Heart left ventricle (tissue), 16 donors: ENCODE data around the gene TRMT10A. TPM values are rescaled to one million over a fixed set of nuclear protein-coding genes. Genes with fewer than 3 reads are reported as not detected.

Experiments
- ATAC-seq, 4 donors: fragments of 200-7000 bp; cut with Tn5 transposase; one replicate each; pipeline ENCODE4 v1.9.1; 2020 to 2022; ENCODE audit warnings: moderate library complexity in 4 of 4, mild to moderate bottlenecking in 3 of 4, moderate number of reproducible peaks in 1 of 4
- DNase-seq, 5 donors: peaks; one replicate each; pipeline ENCODE4 v3.0.0-alpha.2; 2020
- H3K27ac ChIP-seq, 12 donors: fragments of 200-600 bp; sonication (generic) in 4 of 12; one replicate each; pipeline versions ENCODE4 v1.5.0 to v1.8.0; 2016 to 2022; ENCODE audit warnings: mild to moderate bottlenecking in 2 of 12
- H3K27me3 ChIP-seq, 9 donors: fragments of 200-600 bp; sonication (generic) in 2 of 9; one replicate each; pipeline versions ENCODE4 v1.5.1 to v1.8.0; 2016 to 2022; ENCODE audit warnings: mild to moderate bottlenecking in 3 of 9
- H3K36me3 ChIP-seq, 9 donors: fragments of 200-600 bp; sonication (generic) in 2 of 9; one replicate each; pipeline versions ENCODE4 v1.5.0 to v1.8.0; 2018 to 2022; ENCODE audit warnings: mild to moderate bottlenecking in 2 of 9
- H3K4me1 ChIP-seq, 12 donors: fragments of 200-600 bp; sonication (generic) in 4 of 12; one replicate each; pipeline versions ENCODE4 v1.5.0 to v1.8.0; 2016 to 2022; ENCODE audit warnings: mild to moderate bottlenecking in 3 of 12
- H3K4me3 ChIP-seq, 12 donors: fragments of 200-600 bp; sonication (generic) in 4 of 12; one replicate each; pipeline versions ENCODE4 v1.5.0 to v1.8.0; 2017 to 2022; ENCODE audit warnings: mild to moderate bottlenecking in 9 of 12, moderate library complexity in 4 of 12
- H3K9me3 ChIP-seq, 12 donors: fragments of 200-600 bp; sonication (generic) in 4 of 12; one replicate each; pipeline versions ENCODE4 v1.5.0 to v1.8.0; 2016 to 2022; ENCODE audit warnings: mild to moderate bottlenecking in 1 of 12
- POLR2A ChIP-seq, 2 donors: fragments of 450-650 bp; IDR thresholded peaks; one replicate each; pipeline ENCODE4 v1.6.1; 2017; ENCODE audit warnings: antibody characterized with exemption in 2 of 2, mild to moderate bottlenecking in 2 of 2, moderate library complexity in 2 of 2
- WGBS, 4 donors: extraction: QIAGEN DNeasy Blood & Tissue Kit in 2 of 4; methylation state at CpG; one replicate each; pipeline versions ENCODE4 v1.1.5 to v1.1.7; 2013 to 2018; 5-methylcytosine and 5-hydroxymethylcytosine counted together
- intact Hi-C, 10 donors: fragments of 100-400 bp; cut with DNase I; formaldehyde crosslinking; loops; one replicate each; pipeline versions ENCODE4 v1.11.1 to v1.14.2; 2022
- polyA plus RNA-seq, 2 donors: library from polyadenylated mRNA; stranded (reverse); fragments of 200-250 nt; gene quantifications; one replicate each; pipeline ENCODE4 v1.2.3, GENCODE V29; 2013
- total RNA-seq, 9 donors: library from RNA; depleted of rRNA in 2 of 9; stranded (reverse); fragments of >200 nt in 2 of 9; fragmentation: NEBNext Ultra II Directional in 3 of 9; extraction: Animal tissue kit (Norgen Biotek cat#: 25700) in 3 of 9; gene quantifications; one replicate each; pipeline versions ENCODE4 v1.1.0 to v1.2.4, GENCODE V29; 2016 to 2023
- TF ChIP-seq, protein P1 (sequence below), 12 donors: fragments of 200-600 bp; sonication (generic) in 4 of 12; IDR thresholded peaks; one replicate each; pipeline versions ENCODE4 v1.5.0 to v1.8.0; 2018 to 2022; ENCODE audit warnings: antibody characterized with exemption in 12 of 12, mild to moderate bottlenecking in 5 of 12
- donor health status: ischemic (EF 13 %, LVEDD 7.1; RV severe dilation, severe dysfunction).
- donor health status: healthy with polysubstance abuse.
- donor health status: DM: no; HTN: yes; CAD: no.
- donor health status: DM: no; HTN: no; CAD: no.
- donor health status: ischemic (EF 25% LVEDD 6.9; RV normal size, moderate dysfunction).
- donor health status: ischemic (EF 25% LVEDD 5.7; RV mildly dilated, moderate dysfunction).
- donor health status: healthy.
- donor health status: DM: yes; HTN: yes; CAD: no.
- donor health status: ischemic (EF 35%, LVEDD 5.7; RV mildly dilated, moderate dysfunction).
- donor health status: nonischemic (EF 11% LVEDD 7.7; RV severe dilation, severe dysfunction).
- donor health status: DM: yes; HTN: yes; CAD: no.
- donor health status: PGD.
- donor health status: ischemic (EF 29% LVEDD 5.4; RV normal size, mild dysfunction).
- donor health status: nonischemic (EF 23%, LVEDD 6.1; RV moderate dilation, normal function).

TRMT10A gene
- total and polyA plus RNA-seq, 11 donors = 1.8 to 5.1 (median 4.1) TPM

DNA sequence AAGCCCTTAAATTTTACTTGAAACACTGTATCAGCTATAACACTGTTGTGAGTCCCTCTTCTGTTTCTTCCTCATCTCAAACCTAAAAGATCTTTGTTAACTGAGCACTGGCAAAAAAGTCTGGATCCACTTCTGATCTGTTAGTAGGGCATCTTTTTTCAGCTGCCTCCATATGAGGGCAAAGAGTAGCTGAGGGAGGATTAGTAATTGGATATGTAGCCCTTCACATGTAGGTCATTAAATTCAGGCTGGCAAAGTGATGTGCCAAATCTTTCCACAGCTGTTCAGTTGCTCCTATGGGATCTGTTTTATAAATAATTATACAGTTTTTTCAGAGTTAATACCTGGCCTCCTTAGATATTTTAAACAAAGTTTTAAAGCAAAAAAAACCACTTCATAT, 1.1 kb upstream of the TRMT10A start:
- Histone ChIP-seq H3K4me3 (no peak overlapping the region), H3K27me3 (peaks cover 0 to 15% (median 0%) of the 10 kb centered on the region in 9 donors), H3K4me1 (peaks cover 0 to 13% (median 8%) of the 10 kb centered on the region in 12 donors), H3K36me3 (no peaks in the 10 kb centered on the region), H3K9me3 (no peaks in the 10 kb centered on the region), H3K27ac (peak overlapping the region in 6 of 12 donors; percentile 92 to 97 (median 94))
- DNase-seq (no peak), ATAC-seq (no peak)
- no peak for TF ChIP-seq POLR2A (IDR thresholded peaks at IDR 0.05)
- TF ChIP-seq, protein P1, sequence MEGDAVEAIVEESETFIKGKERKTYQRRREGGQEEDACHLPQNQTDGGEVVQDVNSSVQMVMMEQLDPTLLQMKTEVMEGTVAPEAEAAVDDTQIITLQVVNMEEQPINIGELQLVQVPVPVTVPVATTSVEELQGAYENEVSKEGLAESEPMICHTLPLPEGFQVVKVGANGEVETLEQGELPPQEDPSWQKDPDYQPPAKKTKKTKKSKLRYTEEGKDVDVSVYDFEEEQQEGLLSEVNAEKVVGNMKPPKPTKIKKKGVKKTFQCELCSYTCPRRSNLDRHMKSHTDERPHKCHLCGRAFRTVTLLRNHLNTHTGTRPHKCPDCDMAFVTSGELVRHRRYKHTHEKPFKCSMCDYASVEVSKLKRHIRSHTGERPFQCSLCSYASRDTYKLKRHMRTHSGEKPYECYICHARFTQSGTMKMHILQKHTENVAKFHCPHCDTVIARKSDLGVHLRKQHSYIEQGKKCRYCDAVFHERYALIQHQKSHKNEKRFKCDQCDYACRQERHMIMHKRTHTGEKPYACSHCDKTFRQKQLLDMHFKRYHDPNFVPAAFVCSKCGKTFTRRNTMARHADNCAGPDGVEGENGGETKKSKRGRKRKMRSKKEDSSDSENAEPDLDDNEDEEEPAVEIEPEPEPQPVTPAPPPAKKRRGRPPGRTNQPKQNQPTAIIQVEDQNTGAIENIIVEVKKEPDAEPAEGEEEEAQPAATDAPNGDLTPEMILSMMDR (IDR thresholded peaks at IDR 0.05) = no peak
- intact Hi-C loops = loop anchor here (2.0 to 10.0 kb wide), 14 partner anchors 52 to 570 kb away; partner anchors contain the start of genes LAMTOR3 (in 7 of the 10), DNAJB14 (in 6 of the 10), METAP1 (in 3 of the 10) and C4orf54 (in 2 of the 10)

DNA sequence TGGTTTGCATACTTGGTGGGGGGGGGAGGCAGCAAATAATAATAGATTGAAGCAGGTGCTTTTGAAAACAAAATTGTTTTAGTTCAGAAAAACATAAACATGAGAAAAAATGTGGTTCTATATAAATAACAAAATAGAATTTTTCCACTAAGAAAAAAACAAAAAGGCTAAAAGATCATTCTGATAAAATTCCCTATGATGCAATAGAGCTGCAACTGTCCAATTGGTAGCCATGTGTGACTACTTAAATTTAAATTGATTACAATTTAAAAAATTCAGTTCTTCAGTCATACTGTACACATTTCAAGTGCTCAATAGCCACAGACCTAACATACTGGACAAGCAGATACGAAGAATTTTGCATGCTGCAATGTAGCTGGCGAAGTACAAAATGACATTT, 11.0 kb downstream of the TRMT10A start:
- Histone ChIP-seq H3K4me3 (no peak overlapping the region), H3K27me3 (no peaks in the 10 kb centered on the region), H3K4me1 (no peaks in the 10 kb centered on the region), H3K36me3 (peaks cover 0 to 75% (median 29%) of the 10 kb centered on the region in 9 donors), H3K9me3 (no peaks in the 10 kb centered on the region), H3K27ac (no peak overlapping the region)
- ATAC-seq (no peak), DNase-seq (no peak)
- intact Hi-C loops = no loop called here
- 96 to 100% (median 98%) methylated on average over 2 of the region's 2 CpGs for WGBS, 4 donors
- no peak for TF ChIP-seq POLR2A (IDR thresholded peaks at IDR 0.05)
- TF ChIP-seq, protein P1 (IDR thresholded peaks at IDR 0.05) = no peak

DNA sequence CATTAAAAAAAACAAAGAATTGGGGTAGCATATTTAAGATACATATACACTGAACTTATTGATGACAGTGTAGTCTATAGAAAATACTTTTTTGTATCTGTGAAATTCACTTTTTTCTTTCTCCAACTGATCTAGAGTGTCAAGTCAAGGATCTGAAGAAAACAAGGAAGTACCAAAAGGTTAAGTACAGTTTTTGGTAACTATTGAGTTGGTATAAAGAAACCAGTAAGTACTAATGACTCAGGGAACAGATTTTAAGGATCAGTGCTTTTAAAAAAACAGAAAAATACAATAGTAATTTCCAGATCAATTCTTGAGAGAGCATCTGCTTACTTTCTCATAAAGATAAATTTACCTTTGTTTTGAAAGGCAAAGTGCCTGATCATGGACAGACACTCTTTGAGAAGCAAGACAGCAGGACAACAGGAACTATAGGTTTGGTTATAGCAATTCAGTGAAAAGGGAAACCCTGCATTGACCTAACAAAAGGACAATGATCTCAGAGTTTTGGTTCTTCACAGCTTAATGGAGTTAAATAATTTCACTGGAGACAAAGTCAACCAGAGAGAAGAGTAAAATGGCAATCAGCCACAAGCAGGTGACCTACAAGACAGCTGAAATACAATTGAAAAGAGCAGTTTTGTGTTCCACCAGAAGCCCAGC, 23.4 kb downstream of the TRMT10A start:
- Histone ChIP-seq H3K4me1 (no peaks in the 10 kb centered on the region), H3K4me3 (no peak overlapping the region), H3K9me3 (peaks cover 0 to 10% (median 0%) of the 10 kb centered on the region in 12 donors), H3K27me3 (no peaks in the 10 kb centered on the region), H3K36me3 (no peaks in the 10 kb centered on the region), H3K27ac (no peak overlapping the region)
- DNase-seq (no peak), ATAC-seq (no peak)
- no peak for TF ChIP-seq POLR2A (IDR thresholded peaks at IDR 0.05)
- TF ChIP-seq, protein P1 (IDR thresholded peaks at IDR 0.05) = no peak
- intact Hi-C loops = no loop called here

DNA sequence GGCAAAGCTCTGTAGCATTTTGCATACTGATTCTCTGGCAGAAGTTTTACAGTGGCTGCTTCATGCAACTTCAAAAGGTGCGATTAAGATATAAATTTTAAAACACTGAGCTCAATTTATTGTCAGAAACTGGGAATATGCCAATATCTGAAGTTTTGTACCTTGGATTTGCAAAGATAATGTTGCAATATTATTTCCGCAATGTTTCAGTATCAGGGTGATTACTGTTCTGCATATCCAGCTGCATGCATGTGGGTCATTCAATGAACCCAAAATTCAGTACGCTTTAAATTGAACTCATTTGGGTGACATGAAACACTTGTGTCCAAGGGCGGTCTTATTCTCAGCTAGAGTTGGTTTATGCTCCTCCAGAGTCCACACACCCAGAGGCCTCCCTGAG, 26.2 kb downstream of the TRMT10A start:
- ATAC-seq (no peak), DNase-seq (no peak)
- WGBS, 4 donors = 82 to 94% (median 87%) methylated on average over 4 of the region's 4 CpGs
- intact Hi-C loops = no loop called here
- no peaks in the 10 kb centered on the region for H3K36me3 ChIP-seq
- no peaks in the 10 kb centered on the region for H3K4me1 ChIP-seq
- no peaks in the 10 kb centered on the region for H3K9me3 ChIP-seq
- no peak for TF ChIP-seq POLR2A (IDR thresholded peaks at IDR 0.05)
- TF ChIP-seq, protein P1 (IDR thresholded peaks at IDR 0.05) = no peak
- no peak overlapping the region for H3K4me3 ChIP-seq
- H3K27ac ChIP-seq = no peak overlapping the region
- no peaks in the 10 kb centered on the region for H3K27me3 ChIP-seq
